ENCODE results near the gene SPATA9. TPM values are rescaled to one million over a fixed set of nuclear protein-coding genes. Genes with fewer than 3 reads are reported as not detected.

The SPATA9 gene
- total and polyA plus RNA-seq, 9 of the 15 experiments (the other 6 are each of a cell fraction or from before 2014, with no cell fraction given) = 0.16 to 5.5 (median 0.39) TPM; not detected in 3

GRCh38 chr5:95673081-95673480 is 9.7 kb downstream of the SPATA9 start:
- H3K9ac ChIP-seq (ENCODE audit: insufficient read depth in 1 of 2, low read depth in 2 of 2, low read length in 2 of 2) = no peak overlapping the region
- intact Hi-C loops (cut with micrococcal nuclease) (no loop called here), in situ Hi-C loops (cut with MboI) (no loop called here)
- H2AFZ ChIP-seq (ENCODE audit: low read depth, low read length) = no peak overlapping the region
- H3K4me3 ChIP-seq = no peak overlapping the region
- FAIRE-seq (no peak), ATAC-seq (peak; percentile 49), DNase-seq (ENCODE audit: extremely low read depth in 1 of 4, low spot score in 3 of 4) (no peak)
- no peaks in the 10 kb centered on the region for H4K20me1 ChIP-seq (replicated peaks; ENCODE audit: control insufficient read depth, insufficient read depth, low read length)
- CTCF ChIA-PET (ENCODE audit: low intra/inter-chr PET ratio) = no interaction called here
- no peaks in the 10 kb centered on the region for H3K9me3 ChIP-seq (replicated peaks; ENCODE audit: control insufficient read depth, insufficient read depth, low read depth, low read length)
- POLR2A ChIA-PET = interaction anchor here (0.7 to 2.8 kb wide), 4 partner anchors 24 to 369 kb away, joined by 3 to 14 read pairs (median 4); partner anchors contain the start of gene RHOBTB3
- no peaks in the 10 kb centered on the region for H3K27me3 ChIP-seq (ENCODE audit: control insufficient read depth in 2 of 2, insufficient read depth in 2 of 2, low read length in 2 of 2)
- no peaks in the 10 kb centered on the region for H3K9me1 ChIP-seq (ENCODE audit: control insufficient read depth, insufficient read depth, low read length)
- no peak overlapping the region for H3K27ac ChIP-seq (ENCODE audit: extremely low read depth, low read depth, low read length)
- TF ChIP-seq CEBPG (CRISPR knock-in tag; IDR thresholded peaks at IDR 0.05) (peak; percentile 64), CEBPG (tag; conservative IDR thresholded peaks at IDR 0.05 in 1 of 2, IDR thresholded peaks at IDR 0.05 in 1 of 2) (peak in 1 of 2 experiments; percentile 38; a peak in 1 of 4 replicates), ZNF561 (CRISPR knock-in tag; conservative IDR thresholded peaks at IDR 0.05) (no peak), CEBPB (tag; IDR thresholded peaks at IDR 0.05) (0 out of 2 replicates have a peak, but pooled peaks have one; percentile 15), GATAD2B (IDR thresholded peaks at IDR 0.05; ENCODE audit: borderline replicate concordance) (no peak)
- TF ChIP-seq, protein P1, sequence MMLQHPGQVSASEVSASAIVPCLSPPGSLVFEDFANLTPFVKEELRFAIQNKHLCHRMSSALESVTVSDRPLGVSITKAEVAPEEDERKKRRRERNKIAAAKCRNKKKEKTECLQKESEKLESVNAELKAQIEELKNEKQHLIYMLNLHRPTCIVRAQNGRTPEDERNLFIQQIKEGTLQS (IDR thresholded peaks at IDR 0.05) = peak; percentile 10; the same call in 1 of the 2 replicates
- TF ChIP-seq, protein P1 (CRISPR knock-in tag; conservative IDR thresholded peaks at IDR 0.05) = no peak
- no peaks in the 10 kb centered on the region for H3K79me2 ChIP-seq (ENCODE audit: control insufficient read depth, insufficient read depth, low read length)
- no peak overlapping the region for H3K4me2 ChIP-seq (ENCODE audit: insufficient read depth, low read length)
- 49% methylated on average over 3 of the region's 3 CpGs for WGBS (ENCODE audit: insufficient coverage, low coverage, missing lambda C conversion rate)
- H3K36me3 ChIP-seq (ENCODE audit: control insufficient read depth, insufficient read depth, low read length) = no peaks in the 10 kb centered on the region; the same call in 2 of the 3 replicates
- BruUV-seq (replicated peaks) = no TSS peak
- peaks cover 3 to 23% of the 10 kb centered on the region in 2 experiments; a peak in 3 of 5 replicates for H3K4me1 ChIP-seq (replicated peaks in 1 of 2; ENCODE audit: control insufficient read depth in 2 of 2, insufficient read depth in 2 of 2, low read length in 2 of 2)
